DMS 273 treated with DMSO at 0.1 percent for 48 hours (cell line): ENCODE data around the gene RGS5.
"Not testable (repeated sequence)": the region's sequence is repeated elsewhere in the genome, so short reads cannot be mapped to it uniquely, and the experiment has no call there.

Experiments used
- DNase-seq: peaks from one replicate; lab custom pipeline; 2025; lab: John Stamatoyannopoulos, UW

The RGS5 gene

GRCh38 chr1:163202833-163203451 lies at the start of gene RGS5:
TSS of gene RGS5 (minus strand) at chr1:163202916. CDS start at chr1:163202835, 81 bp downstream.
- DNase-seq, result no peak

GRCh38 chr1:163250382-163250974 lies 47.8 kb upstream of the RGS5 start:
- DNase-seq, result no peak

- DNase-seq, result no peak
Measured at GRCh38 chr1:163248064-163248463, 45.3 kb upstream of the RGS5 start.

GRCh38 chr1:163244648-163245047 lies 41.9 kb upstream of the RGS5 start:
- not testable (repeated sequence) for DNase-seq

- no peak for DNase-seq
Measured at GRCh38 chr1:163241746-163242145, 39.0 kb upstream of the RGS5 start.

- no peak for DNase-seq
Measured at GRCh38 chr1:163240705-163241104, 38.0 kb upstream of the RGS5 start.

GRCh38 chr1:163233643-163234042 lies 30.9 kb upstream of the RGS5 start:
- not testable (repeated sequence) for DNase-seq

GRCh38 chr1:163231385-163231784 lies 28.7 kb upstream of the RGS5 start:
- no peak for DNase-seq

- no peak for DNase-seq
Measured at GRCh38 chr1:163230827-163231226, 28.1 kb upstream of the RGS5 start.

- DNase-seq, result not testable (repeated sequence)
Measured at GRCh38 chr1:163228271-163228670, 25.6 kb upstream of the RGS5 start.

- DNase-seq, result no peak
Measured at GRCh38 chr1:163227126-163227525, 24.4 kb upstream of the RGS5 start.

- DNase-seq, result no peak
Measured at GRCh38 chr1:163213626-163214025, 10.9 kb upstream of the RGS5 start.

- DNase-seq, result no peak
Measured at GRCh38 chr1:163211667-163212066, 9.0 kb upstream of the RGS5 start.

GRCh38 chr1:163205513-163205912 lies 2.8 kb upstream of the RGS5 start:
- no peak for DNase-seq

GRCh38 chr1:163203561-163203960 lies 845 bp upstream of the RGS5 start:
- no peak for DNase-seq

GRCh38 chr1:163201906-163202305 lies 810 bp downstream of the RGS5 start:
- DNase-seq, result no peak

GRCh38 chr1:163197022-163197421 lies 5.7 kb downstream of the RGS5 start:
- DNase-seq, result no peak

- DNase-seq, result no peak
Measured at GRCh38 chr1:163196449-163196787, 6.3 kb downstream of the RGS5 start.

- DNase-seq, result peak; percentile 41
Measured at GRCh38 chr1:163195728-163196448, 6.8 kb downstream of the RGS5 start.

- DNase-seq, result no peak
Measured at GRCh38 chr1:163191301-163191700, 11.4 kb downstream of the RGS5 start.

GRCh38 chr1:163188947-163189346 lies 13.8 kb downstream of the RGS5 start:
- DNase-seq, result no peak

GRCh38 chr1:163187849-163188248 lies 14.9 kb downstream of the RGS5 start:
- DNase-seq, result no peak

- peak; percentile 54 for DNase-seq
Measured at GRCh38 chr1:163186862-163187261, 15.9 kb downstream of the RGS5 start.
